GM15510 (cell line): ENCODE measurements around the gene POLR3B.

Experiments
- POLR2A ChIP-seq: IDR thresholded peaks from 3 replicates; pipeline ENCODE4 v1.6.1; 2011; ENCODE audit warnings: borderline replicate concordance; ENCODE audit not compliant: insufficient read length; ENCODE audit errors: extremely low read depth

POLR3B gene

DNA sequence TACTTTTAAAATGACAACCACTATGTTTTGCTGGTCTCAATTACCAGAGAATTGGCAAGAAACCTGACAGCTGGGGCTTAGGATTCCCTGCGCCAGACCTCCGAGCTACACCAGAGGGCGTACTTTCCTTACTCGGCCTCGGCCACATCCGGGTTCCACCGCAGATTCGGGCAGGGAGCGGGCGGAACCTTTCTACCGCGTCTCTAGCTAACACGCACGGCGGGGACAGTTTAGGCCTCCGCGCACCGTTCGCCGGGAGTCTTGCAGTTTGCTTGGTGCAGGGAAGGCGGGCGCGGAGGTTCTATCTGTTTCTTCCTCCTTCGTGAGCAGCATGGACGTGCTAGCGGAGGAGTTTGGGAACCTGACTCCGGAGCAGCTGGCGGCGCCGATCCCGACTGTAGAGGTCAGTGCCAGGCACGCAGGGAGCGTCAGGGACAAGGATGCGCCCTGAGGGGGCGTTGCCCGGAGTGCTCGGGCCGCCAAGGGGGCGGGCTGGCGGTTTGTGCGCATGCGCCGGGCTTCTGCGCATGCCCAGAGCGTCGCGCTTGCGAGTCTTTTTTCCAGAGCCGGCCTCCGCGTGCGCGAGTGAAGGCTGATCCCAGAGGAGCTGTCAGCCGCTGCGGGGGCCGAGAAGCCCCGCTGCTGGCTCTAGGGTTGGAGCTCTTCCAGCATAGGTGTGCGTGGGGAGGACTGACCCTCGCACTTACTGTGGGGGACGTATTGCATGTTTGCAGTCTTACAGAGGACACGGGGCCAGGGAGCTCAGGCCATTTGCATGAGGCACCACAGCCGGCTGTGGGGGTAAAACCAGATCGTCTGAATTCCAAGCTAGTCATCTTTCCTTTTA lies at the start of gene POLR3B:
Gene POLR3B, plus strand, starts transcription at position 200 of the 847 bp plus-strand sequence. Its CDS starts 132 bp downstream, at position 332.
- TF ChIP-seq POLR2A: peak; percentile 69

DNA sequence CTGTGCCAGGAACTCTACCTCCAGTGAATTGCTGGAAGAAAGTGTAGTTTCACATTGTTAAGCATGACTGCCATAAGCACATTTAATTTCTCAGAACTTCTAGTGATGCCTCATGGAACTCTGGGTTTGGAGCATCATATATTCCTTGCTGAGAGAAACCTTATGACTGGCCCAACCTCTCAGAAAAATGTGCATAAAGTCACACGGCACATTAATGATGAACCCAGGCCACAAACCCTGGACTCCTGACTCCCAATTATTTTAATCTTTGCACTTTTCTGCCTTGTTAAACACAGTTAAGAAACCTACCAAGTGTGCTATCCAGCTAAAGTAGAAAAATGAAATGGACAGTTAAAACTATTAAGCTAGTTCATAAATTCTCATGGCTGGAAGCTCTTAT lies 49.4 kb upstream of the POLR3B start:
- no peak for TF ChIP-seq POLR2A

DNA sequence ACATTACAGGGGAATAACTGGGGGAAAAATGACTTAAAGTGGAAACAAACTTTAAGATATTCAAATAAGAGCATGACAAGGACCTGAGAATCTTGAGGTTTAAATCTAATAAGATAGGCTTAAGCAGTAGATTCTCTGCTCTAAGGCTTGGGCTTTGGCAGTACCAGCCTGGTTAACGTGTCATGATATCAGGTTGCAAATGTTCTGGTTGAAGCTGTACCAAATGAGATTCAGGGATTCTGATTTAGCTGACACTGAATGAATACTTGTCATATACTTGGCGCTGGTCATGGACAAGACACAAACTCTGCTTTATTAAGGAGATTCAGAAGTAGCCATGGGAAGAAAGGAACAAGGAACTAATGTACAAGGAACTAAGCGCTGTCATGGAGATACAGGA lies 48.9 kb upstream of the POLR3B start:
- TF ChIP-seq POLR2A: no peak

DNA sequence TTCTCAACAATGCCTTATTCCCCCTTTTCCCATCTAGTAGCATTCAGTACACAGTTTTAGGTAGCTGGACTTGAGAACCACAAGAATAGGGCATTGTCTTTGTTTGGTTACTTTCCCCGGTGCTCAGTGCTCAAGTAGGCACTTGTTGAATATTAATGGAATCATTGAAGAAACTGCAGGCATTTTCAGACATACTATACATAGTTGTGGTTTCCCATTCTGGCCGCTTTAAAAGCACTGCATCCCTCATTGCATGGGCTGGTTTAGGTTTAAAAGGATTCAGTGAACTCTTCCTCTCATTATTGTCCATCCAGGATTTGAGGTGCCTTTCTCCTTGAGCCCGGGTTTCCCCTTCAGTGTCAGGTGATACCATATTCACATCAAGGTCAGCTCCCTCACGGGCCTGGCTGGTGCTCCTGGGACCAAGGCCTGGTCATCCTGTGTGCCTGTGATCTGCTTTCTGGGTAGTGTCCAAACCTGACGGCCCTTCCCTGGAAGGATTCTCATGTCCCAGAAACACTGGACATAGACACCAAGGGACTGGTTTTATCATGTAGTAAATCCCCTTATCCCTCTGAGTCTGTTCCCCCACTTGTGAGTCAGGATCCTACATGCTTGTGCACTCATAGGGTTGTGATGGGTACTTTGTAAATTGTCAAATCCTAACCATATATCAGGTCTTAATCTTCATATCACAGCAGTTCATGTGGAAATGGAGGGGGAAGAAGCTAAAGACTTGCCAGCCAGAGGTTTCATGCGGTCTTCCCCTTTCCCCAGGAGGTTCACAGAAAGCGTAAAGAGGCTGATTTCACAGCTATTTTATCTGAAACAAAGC lies 47.7 kb upstream of the POLR3B start:
- no peak for TF ChIP-seq POLR2A

DNA sequence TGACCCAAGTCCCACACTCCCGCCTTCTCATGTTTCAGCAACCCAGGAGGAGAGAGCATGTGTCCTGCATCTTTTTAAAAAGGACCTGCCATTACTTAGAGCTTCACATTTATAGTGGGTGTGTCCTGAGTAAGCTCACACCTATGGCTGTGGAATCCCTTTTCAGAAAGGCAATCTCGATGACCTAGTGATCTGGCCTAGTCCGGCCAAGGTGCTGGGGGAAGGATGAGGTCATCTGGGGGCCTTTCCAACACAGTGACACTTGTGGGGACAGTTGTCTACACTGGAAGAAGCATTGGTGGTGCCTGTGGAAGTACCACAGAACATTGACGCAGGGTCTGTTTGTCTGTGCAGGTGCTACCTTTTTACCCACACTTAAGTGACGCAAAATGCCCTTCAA lies 46.9 kb upstream of the POLR3B start:
- TF ChIP-seq POLR2A: no peak

DNA sequence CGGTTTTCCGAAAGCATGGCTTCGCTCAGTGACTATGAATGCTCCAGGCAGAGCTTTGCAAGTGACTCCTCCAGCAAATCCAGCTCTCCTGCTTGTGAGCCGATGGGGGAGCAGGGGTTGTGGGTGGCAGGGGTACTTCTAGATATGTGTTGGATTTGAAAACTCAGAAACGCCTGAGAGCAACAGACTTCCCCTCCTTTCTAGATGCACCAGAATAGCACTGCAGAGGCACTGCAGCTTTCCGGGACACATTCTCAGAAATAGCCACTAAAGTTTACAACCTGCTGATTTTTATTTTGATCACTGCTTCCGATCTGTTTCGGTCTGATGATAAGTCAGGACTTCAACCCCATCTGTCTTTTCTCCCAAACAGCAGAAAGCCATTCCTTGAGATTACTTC lies 46.4 kb upstream of the POLR3B start:
- TF ChIP-seq POLR2A: no peak

DNA sequence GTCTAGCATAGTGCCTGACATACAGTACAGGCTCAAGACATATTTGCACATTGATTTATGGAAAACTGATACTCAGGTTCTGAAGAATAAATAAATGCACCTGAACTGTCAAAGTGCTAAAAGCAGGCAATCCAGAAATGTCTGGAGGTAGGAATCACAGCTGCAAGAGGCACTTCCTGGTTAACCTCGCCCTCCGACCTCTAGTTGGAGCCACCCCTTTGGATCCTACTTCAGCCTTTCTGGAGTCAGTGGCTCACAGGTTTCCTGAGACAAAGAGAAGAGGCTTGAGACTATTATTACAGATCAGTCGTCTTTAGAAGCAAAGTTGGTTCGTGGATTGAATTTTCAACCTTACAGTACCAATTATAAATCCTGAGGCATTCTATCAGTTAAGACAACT lies 42.0 kb upstream of the POLR3B start:
- TF ChIP-seq POLR2A: no peak

- no peak for TF ChIP-seq POLR2A
These were observed 40.0 kb upstream of the POLR3B start for GRCh38 chr12:106317406-106318082.

DNA sequence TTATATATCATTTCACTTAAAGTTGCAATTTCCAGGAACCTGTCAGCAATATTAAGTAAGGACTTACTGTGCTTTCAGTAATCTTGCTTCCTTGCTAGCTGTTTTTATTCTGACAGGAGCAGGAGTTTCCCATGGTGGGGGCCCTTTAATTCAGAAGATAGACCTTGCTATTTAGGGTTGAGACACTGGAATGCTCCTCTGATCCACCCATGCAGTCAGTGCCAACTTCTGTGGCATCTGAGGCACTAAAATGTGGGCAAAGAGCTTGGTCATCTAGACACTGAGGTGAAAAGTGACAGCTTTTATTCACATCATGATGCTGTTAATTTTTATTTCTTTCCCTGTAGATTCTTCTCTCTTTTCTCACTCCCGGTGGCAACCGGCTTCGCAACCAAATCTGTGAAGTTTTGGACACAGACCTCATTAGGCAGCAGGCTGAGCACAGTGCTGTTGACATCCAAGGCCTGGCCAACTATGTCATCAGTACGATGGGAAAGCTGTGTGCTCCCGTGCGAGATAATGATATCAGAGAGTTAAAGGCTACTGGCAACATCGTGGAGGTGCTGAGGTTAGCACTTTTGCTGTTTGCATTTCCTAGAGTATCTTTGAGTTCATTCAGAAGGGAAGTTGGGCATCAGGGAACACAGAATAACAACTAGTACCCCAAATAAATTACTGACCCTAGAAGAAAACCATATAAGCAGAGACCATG lies 36.3 kb upstream of the POLR3B start:
- no peak for TF ChIP-seq POLR2A

DNA sequence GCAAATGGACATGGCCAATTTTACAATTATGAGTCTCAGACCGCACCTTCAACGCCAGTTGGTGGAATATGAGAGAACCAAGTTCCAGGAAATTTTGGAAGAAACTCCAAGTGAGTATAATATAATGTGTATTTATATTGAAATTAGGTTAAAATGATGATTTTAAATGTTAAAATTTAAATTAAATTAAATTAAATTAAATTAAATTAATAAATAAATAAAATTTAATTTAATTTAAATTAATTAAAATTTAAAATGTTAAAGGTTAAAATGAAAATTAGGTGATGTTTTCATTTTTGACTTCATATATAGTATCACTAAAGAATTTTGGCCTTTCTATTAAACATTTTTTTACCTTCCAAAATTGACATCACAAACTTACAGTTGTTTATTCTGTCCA lies 34.0 kb upstream of the POLR3B start:
- TF ChIP-seq POLR2A: no peak

DNA sequence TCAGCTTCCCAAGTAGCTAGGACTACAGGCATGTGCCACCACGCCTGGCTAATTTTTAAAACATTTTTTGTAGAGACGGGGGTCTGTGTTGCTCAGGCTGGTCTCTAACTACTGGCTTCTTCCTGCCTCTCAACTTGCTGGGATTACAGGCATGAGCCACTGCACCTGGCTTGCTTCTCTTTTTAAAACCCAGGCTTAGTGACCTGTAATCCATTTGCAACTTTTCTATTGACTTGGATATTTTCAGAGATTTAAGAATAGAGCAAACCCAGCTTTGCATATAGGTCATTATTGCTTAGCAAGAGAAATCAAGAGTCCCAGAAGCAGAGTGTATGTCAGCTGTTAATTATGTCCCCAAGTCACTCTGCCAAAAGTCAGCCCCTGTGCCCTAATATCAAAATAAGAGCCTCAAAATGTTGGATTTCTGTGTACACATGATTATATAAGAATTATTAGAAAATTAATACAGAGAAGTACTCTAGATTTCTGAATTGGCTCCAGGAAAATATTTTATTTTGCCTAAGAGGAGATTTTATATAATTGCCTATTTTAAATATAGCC lies 30.2 kb upstream of the POLR3B start:
- TF ChIP-seq POLR2A: no peak

- TF ChIP-seq POLR2A: no peak
These were observed 28.8 kb upstream of the POLR3B start for GRCh38 chr12:106328735-106329134.

GRCh38 chr12:106329231-106329982 lies 28.1 kb upstream of the POLR3B start:
- no peak for TF ChIP-seq POLR2A
